Neural progenitor cell (in vitro differentiated cells): ENCODE measurements around the gene MT1M. TPM values are rescaled to one million over a fixed set of nuclear protein-coding genes. Genes with fewer than 3 reads are reported as not detected.
"Not testable (repeated sequence)": the region's sequence is repeated elsewhere in the genome, so short reads cannot be mapped to it uniquely, and the experiment has no call there.

ENCODE experiments used
- DNase-seq: peaks from one replicate; pipeline ENCODE4 v3.0.0-alpha.2; 2016; ENCODE audit warnings: low spot score
- H2AFZ ChIP-seq: fragments of 200-600 bp; sonication (generic); replicated peaks from 2 replicates; pipeline ENCODE4 v1.6.1; 2016; ENCODE audit warnings: antibody characterized with exemption
- H3F3A ChIP-seq: fragments of 200-600 bp; sonication (generic); 2 replicates; pipeline ENCODE4 v1.6.1; 2016; ENCODE audit warnings: antibody characterized with exemption, low read depth
- H3K27ac ChIP-seq: fragments of 200-600 bp; sonication (generic); 2 replicates; pipeline ENCODE4 v1.5.1; 2016; ENCODE audit warnings: mild to moderate bottlenecking
- H3K27me3 ChIP-seq: fragments of 200-600 bp; sonication (generic); 2 replicates; pipeline ENCODE4 v1.6.1; 2016; ENCODE audit warnings: mild to moderate bottlenecking, moderate library complexity
- H3K36me3 ChIP-seq: fragments of 200-600 bp; sonication (generic); 2 replicates; pipeline ENCODE4 v1.5.1; 2016
- H3K4me1 ChIP-seq: fragments of 200-600 bp; sonication (generic); 2 replicates; pipeline ENCODE4 v1.6.1; 2016; ENCODE audit warnings: mixed run types
- H3K4me2 ChIP-seq: fragments of 200-600 bp; sonication (generic); 2 replicates; pipeline ENCODE4 v1.6.1; 2016
- H3K4me3 ChIP-seq: fragments of 200-600 bp; sonication (generic); 2 replicates; pipeline ENCODE4 v1.5.1; 2016
- H3K79me2 ChIP-seq: fragments of 200-600 bp; sonication (generic); 2 replicates; pipeline ENCODE4 v1.6.1; 2016; ENCODE audit warnings: low read depth
- H3K9ac ChIP-seq: fragments of 200-600 bp; sonication (generic); 2 replicates; pipeline ENCODE4 v1.6.1; 2016
- H3K9me3 ChIP-seq: fragments of 200-600 bp; sonication (generic); 2 replicates; pipeline ENCODE4 v1.5.1; 2016; ENCODE audit warnings: low read depth
- H4K20me1 ChIP-seq: fragments of 200-600 bp; sonication (generic); 2 replicates; pipeline ENCODE4 v1.6.1; 2016; ENCODE audit warnings: low read depth
- H3K27ac Mint-ChIP-seq: 3 replicates; pipeline ENCODE4 v1.8.0; 2021; ENCODE audit warnings: mixed read lengths
- H3K27me3 Mint-ChIP-seq: 2 replicates; pipeline ENCODE4 v1.8.0; 2022; ENCODE audit warnings: low read depth, mild to moderate bottlenecking, inconsistent platforms, moderate library complexity, mixed read lengths; ENCODE audit not compliant: insufficient read depth
- H3K36me3 Mint-ChIP-seq: 3 replicates; pipeline ENCODE4 v1.8.0; 2021; ENCODE audit warnings: mixed read lengths
- H3K4me1 Mint-ChIP-seq: 3 replicates; pipeline ENCODE4 v1.8.0; 2021; ENCODE audit warnings: mixed read lengths
- H3K4me3 Mint-ChIP-seq: 3 replicates; pipeline ENCODE4 v1.8.0; 2021; ENCODE audit warnings: mild to moderate bottlenecking, moderate library complexity, mixed read lengths
- H3K9me3 Mint-ChIP-seq: 3 replicates; pipeline ENCODE4 v1.8.0; 2020; ENCODE audit warnings: mixed read lengths
- EZH2 ChIP-seq: fragments of 200-600 bp; sonication (generic); IDR thresholded peaks from 2 replicates; pipeline ENCODE4 v1.6.1; 2017; ENCODE audit warnings: antibody characterized with exemption, mild to moderate bottlenecking, moderate library complexity
- EZH2phosphoT487 ChIP-seq: fragments of 200-600 bp; sonication (generic); IDR thresholded peaks from 2 replicates; pipeline ENCODE4 v1.6.1; 2017; ENCODE audit warnings: antibody characterized with exemption
- total RNA-seq: library from RNA; depleted of rRNA; stranded (reverse); fragments of >200 nt; gene quantifications from 2 replicates; pipeline ENCODE4 v1.2.3, GENCODE V29; 2015; ENCODE audit warnings: low replicate concordance
- TF ChIP-seq, protein P1 (sequence below): fragments of 200-600 bp; sonication (generic); IDR thresholded peaks from 2 replicates; pipeline ENCODE4 v1.5.1; 2017; ENCODE audit warnings: antibody characterized with exemption, mild to moderate bottlenecking

Gene MT1M
- total RNA-seq, 1 donor from 2014 or later = not detected

DNA sequence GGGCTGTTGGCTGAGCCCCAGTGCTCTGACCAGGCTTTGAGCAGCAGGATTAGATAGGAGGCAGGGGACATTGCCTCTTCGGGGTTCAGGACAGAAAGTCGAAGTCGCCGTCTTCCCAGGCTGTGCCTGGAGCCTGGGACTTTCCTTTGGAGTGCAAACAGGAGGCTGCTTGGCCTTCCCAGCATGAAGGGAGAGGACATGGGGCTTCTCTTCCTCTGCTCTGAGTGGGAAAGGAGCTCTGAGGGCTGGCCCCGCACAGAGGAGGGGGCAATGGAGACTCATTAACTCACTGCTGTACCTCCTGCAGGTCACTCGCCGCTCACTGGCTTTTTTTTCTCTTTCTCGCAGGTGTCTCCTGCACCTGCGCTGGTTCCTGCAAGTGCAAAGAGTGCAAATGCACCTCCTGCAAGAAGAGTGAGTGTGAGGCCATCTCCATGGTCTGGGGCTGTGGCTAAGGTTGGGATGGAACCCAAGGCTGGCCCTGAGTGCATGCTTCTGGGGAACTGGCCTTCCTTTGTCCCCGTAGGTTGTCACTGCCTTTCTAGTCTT lies 25.9 kb downstream of the MT1M start:
- Histone ChIP-seq H3K79me2 (no peaks in the 10 kb centered on the region), H3F3A (peaks cover 13% of the 10 kb centered on the region)

DNA sequence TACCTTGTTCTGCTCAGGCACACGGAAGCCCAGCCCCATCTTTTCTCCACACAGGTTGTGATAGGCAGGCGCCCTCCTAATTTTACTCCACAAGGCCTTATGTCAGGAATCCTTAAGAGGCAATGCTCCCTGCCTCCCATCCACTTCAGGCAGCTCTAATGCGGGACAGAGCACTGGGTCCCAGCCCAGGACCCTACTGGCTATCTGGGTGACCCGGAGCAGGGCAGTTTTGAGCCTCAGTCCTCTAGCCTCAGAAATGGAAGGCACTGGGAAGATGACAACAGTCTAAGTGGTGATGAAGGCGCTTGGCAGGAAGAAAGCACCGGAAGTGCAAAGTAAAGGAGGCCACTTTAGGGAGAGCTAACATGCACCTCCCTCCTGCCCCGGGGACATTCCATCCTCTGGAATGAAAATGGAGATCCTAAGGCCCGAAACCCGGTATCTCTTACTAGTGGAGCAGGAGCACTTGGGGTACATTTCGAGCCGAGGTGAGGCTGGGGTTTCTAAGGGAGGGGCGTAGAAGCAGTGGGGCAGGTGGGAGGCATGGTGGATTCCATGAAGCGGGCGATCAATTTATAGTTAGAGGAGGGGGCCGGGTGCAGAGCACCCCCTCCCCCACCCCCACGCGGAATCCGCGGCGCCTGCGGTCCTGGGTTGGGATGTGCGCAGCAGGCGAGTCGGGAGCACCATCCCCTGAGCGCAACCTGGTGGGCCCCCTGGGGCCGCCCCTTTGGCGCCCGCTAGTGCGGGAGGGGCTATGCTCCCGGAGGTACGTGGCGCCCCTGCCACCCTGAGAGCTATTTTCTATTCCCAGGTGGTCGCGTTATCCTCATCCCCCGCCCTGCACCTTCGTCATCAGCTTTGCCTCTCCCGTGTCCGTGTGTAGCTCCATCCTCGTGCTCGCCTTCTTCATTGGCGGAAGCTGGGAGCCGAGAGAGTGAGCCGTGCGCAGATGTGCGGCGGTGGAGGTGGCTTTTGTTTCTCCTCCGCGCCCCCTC lies 30.2 kb downstream of the MT1M start:
- H3K27me3 Mint-ChIP-seq = peaks cover 88% of the 10 kb centered on the region
- peak overlapping the region; percentile 89 for H3K4me2 ChIP-seq
- peaks cover 7% of the 10 kb centered on the region for H3F3A ChIP-seq
- no peak overlapping the region for H3K27ac Mint-ChIP-seq
- no peaks in the 10 kb centered on the region for H3K36me3 ChIP-seq
- H3K9me3 Mint-ChIP-seq = peaks cover 2% of the 10 kb centered on the region
- no peak overlapping the region for H2AFZ ChIP-seq
- H3K27me3 ChIP-seq = peaks cover 100% of the 10 kb centered on the region
- DNase-seq = no peak
- no peaks in the 10 kb centered on the region for H3K79me2 ChIP-seq
- H3K4me1 Mint-ChIP-seq = peaks cover 11% of the 10 kb centered on the region
- no peak overlapping the region for H3K9ac ChIP-seq
- TF ChIP-seq EZH2phosphoT487 = peak; percentile 91
- TF ChIP-seq EZH2 = peak; percentile 88
- TF ChIP-seq, protein P1, sequence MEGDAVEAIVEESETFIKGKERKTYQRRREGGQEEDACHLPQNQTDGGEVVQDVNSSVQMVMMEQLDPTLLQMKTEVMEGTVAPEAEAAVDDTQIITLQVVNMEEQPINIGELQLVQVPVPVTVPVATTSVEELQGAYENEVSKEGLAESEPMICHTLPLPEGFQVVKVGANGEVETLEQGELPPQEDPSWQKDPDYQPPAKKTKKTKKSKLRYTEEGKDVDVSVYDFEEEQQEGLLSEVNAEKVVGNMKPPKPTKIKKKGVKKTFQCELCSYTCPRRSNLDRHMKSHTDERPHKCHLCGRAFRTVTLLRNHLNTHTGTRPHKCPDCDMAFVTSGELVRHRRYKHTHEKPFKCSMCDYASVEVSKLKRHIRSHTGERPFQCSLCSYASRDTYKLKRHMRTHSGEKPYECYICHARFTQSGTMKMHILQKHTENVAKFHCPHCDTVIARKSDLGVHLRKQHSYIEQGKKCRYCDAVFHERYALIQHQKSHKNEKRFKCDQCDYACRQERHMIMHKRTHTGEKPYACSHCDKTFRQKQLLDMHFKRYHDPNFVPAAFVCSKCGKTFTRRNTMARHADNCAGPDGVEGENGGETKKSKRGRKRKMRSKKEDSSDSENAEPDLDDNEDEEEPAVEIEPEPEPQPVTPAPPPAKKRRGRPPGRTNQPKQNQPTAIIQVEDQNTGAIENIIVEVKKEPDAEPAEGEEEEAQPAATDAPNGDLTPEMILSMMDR = no peak
- H3K9me3 ChIP-seq = no peaks in the 10 kb centered on the region
- H4K20me1 ChIP-seq = peaks cover 18% of the 10 kb centered on the region
- H3K4me3 ChIP-seq = peak overlapping the region; percentile 34
- peak overlapping the region; percentile 53 for H3K4me3 Mint-ChIP-seq
- no peak overlapping the region for H3K27ac ChIP-seq
- H3K36me3 Mint-ChIP-seq = no peaks in the 10 kb centered on the region
- H3K4me1 ChIP-seq = peaks cover 10% of the 10 kb centered on the region

More for the DNA sequence above, 25.9 kb downstream of the MT1M start:
- Histone ChIP-seq H3K36me3 (no peaks in the 10 kb centered on the region), H3K4me2 (peak overlapping the region; percentile 86), H3K4me1 (peaks cover 10% of the 10 kb centered on the region), H3K9me3 (no peaks in the 10 kb centered on the region), H3K27me3 (peaks cover 97% of the 10 kb centered on the region), H3K4me3 (peak overlapping the region; percentile 56), H2AFZ (peak overlapping the region; percentile 74), H3K27ac (no peak overlapping the region), H4K20me1 (peaks cover 12% of the 10 kb centered on the region), H3K9ac (no peak overlapping the region)
- Mint-ChIP-seq H3K9me3 (no peaks in the 10 kb centered on the region), H3K4me3 (peak overlapping the region; percentile 88), H3K27ac (no peak overlapping the region), H3K4me1 (peaks cover 13% of the 10 kb centered on the region), H3K27me3 (peaks cover 55% of the 10 kb centered on the region), H3K36me3 (no peaks in the 10 kb centered on the region)
- no peak for DNase-seq
- no peak for TF ChIP-seq EZH2phosphoT487
- TF ChIP-seq, protein P1 = no peak
- no peak for TF ChIP-seq EZH2

DNA sequence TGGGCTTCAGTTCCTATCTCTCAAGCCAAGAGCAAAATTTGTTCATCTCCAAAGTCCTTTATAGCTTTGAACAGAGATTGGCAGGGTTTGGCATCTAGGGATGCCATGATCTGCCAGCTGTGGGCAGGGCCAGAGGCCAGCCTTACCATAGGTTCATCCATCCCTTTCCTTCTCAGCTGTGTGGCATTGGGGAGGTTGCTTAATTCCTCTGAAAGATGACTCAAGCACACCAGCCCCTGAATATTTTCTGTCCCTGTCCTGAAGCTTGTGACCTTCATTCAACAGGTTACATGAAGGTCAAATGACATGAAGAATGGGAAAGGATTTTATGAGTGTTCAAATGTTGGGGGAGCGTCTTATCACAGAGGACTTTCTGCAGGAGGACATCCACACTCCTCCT lies 32.0 kb downstream of the MT1M start:
- H3K79me2 ChIP-seq = no peaks in the 10 kb centered on the region
- Mint-ChIP-seq H3K36me3 (no peaks in the 10 kb centered on the region), H3K9me3 (peaks cover 2% of the 10 kb centered on the region), H3K27me3 (peaks cover 87% of the 10 kb centered on the region), H3K4me1 (peaks cover 7% of the 10 kb centered on the region), H3K4me3 (no peak overlapping the region), H3K27ac (no peak overlapping the region)
- no peaks in the 10 kb centered on the region for H3K9me3 ChIP-seq
- H3K27me3 ChIP-seq = peaks cover 100% of the 10 kb centered on the region
- no peak overlapping the region for H3K27ac ChIP-seq
- DNase-seq = no peak
- no peak overlapping the region for H3K4me2 ChIP-seq
- no peak overlapping the region for H3K9ac ChIP-seq
- no peak overlapping the region for H2AFZ ChIP-seq
- TF ChIP-seq, protein P1 = no peak
- TF ChIP-seq EZH2phosphoT487 = no peak
- TF ChIP-seq EZH2 = no peak
- no peaks in the 10 kb centered on the region for H3K36me3 ChIP-seq
- peaks cover 28% of the 10 kb centered on the region for H4K20me1 ChIP-seq
- peaks cover 8% of the 10 kb centered on the region for H3K4me1 ChIP-seq
- no peak overlapping the region for H3K4me3 ChIP-seq
- no peaks in the 10 kb centered on the region for H3F3A ChIP-seq

DNA sequence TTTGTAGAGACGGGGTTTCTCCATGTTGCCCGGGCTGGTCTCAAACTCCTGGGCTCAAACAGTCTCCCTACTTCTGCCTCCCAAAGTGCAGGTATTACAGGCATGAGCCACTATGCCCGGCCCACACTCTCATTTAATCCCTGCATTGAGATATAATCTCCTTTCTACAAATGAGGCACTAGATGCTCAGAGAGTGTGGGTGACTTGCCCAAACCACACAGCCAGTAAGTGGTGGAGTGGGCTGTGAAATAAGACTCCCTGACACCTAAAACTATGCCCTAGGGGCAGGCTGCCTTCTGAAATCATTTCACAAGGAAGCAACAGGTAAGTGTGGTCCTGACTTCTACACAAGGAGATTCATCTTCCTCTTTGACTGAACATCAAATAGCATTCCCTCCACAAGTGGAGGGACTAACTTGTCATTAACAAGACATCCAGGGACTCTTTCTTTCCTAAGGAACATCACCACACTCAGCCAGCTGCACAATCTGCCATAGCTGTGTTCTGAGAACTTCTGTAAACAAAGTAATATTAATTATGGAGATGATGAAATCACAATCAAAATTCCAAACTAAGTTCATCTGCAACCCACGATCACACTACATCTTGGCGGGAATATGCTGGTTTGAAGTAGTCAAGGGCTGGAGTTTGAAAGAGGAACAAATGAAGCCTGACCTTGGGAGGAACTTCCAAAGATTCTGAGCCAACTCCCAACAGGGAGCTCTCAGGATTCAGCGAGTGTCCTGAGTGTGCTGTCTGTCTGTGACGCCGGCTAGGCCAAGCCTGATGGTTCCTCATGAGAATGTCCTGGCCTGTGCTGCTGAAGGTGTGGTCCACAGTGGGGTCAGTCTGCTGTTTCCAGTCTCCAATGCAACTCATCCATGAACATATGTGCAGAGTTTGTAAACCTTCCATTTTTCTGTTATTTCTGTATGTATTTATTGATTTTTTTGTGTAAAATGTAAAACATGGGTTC lies 33.1 kb downstream of the MT1M start:
- H3K27me3 Mint-ChIP-seq = peaks cover 84% of the 10 kb centered on the region
- H3F3A ChIP-seq, H3K4me3 Mint-ChIP-seq, H3K27ac Mint-ChIP-seq, H3K36me3 Mint-ChIP-seq, H3K4me3 ChIP-seq, H3K9ac ChIP-seq, H2AFZ ChIP-seq, H3K4me2 ChIP-seq, H3K9me3 ChIP-seq, H3K36me3 ChIP-seq, H3K9me3 Mint-ChIP-seq, H3K27ac ChIP-seq, DNase-seq, H3K4me1 Mint-ChIP-seq, H3K79me2 ChIP-seq: not testable (repeated sequence)
- Histone ChIP-seq H4K20me1 (peaks cover 35% of the 10 kb centered on the region), H3K4me1 (peaks cover 11% of the 10 kb centered on the region), H3K27me3 (peaks cover 100% of the 10 kb centered on the region)
